T-cell (primary cell): ENCODE measurements around the gene TMEM145. TPM values are rescaled to one million over a fixed set of nuclear protein-coding genes. Genes with fewer than 3 reads are reported as not detected.
A peak's percentile ranks its signal among the peaks of the same experiment; 100 is the strongest.

Experiments used
- ATAC-seq, 4 experiments: fragments of 200-7000 bp in 3 of 4; fragments of 150-1000 bp in 1 of 4; cut with Tn5 transposase; replicated peaks in 1 of 4; 1 replicate in 3 of 4; 2 replicates in 1 of 4; pipeline ENCODE4 v1.10.0; 2021; ENCODE audit warnings: moderate library complexity in 3 of 4, mild to moderate bottlenecking in 2 of 4, moderate number of reproducible peaks in 1 of 4
- CTCF ChIA-PET, 2 donors: fragments of 300-600 bp; sonication (Branson Sonifier 250); formaldehyde crosslinking; loops; one replicate each; lab custom pipeline; 2022; ENCODE audit warnings: antibody characterized with exemption in 2 of 2; lab: Charles Lee
- POLR2A ChIA-PET, 2 donors: fragments of 300-600 bp; sonication (Branson Sonifier 250); formaldehyde crosslinking; loops; one replicate each; lab custom pipeline; 2022; ENCODE audit warnings: antibody characterized with exemption in 2 of 2; lab: Charles Lee
- DNase-seq, 35 experiments: peaks; one replicate each; pipeline versions ENCODE4 v3.0.0 to v3.0.0-alpha.2; 2013 to 2023
- H3K27ac ChIP-seq: one replicate; pipeline ENCODE4 v1.5.1; 2013; ENCODE audit warnings: low read length
- H3K27me3 ChIP-seq, 2 experiments: replicated peaks in 1 of 2; 1 replicate in 1 of 2; 2 replicates in 1 of 2; pipeline versions ENCODE4 v1.6.1 to v1.7.0; 2013; ENCODE audit warnings: low read length in 1 of 2, mixed read lengths in 1 of 2; ENCODE audit not compliant: control insufficient read depth in 2 of 2, insufficient read depth in 2 of 2; ENCODE audit errors: extremely low read depth in 1 of 2
- H3K36me3 ChIP-seq, 2 donors: 1 replicate in 1 of 2; 2 replicates in 1 of 2; pipeline versions ENCODE4 v1.6.1 to v1.7.0; 2013; ENCODE audit warnings: low read length in 1 of 2; ENCODE audit not compliant: control insufficient read depth in 2 of 2, insufficient read depth in 1 of 2; ENCODE audit errors: extremely low read depth in 1 of 2
- H3K4me1 ChIP-seq, 2 experiments: 1 replicate in 1 of 2; 2 replicates in 1 of 2; pipeline versions ENCODE4 v1.6.1 to v1.7.0; 2013; ENCODE audit warnings: low read length in 2 of 2, mixed read lengths in 1 of 2; ENCODE audit not compliant: insufficient read depth in 2 of 2, control insufficient read depth in 1 of 2; ENCODE audit errors: extremely low read depth in 1 of 2
- H3K4me3 ChIP-seq, 2 donors: 1 replicate in 1 of 2; 2 replicates in 1 of 2; pipeline versions ENCODE4 v1.5.1 to v1.7.0; 2013; ENCODE audit warnings: mild to moderate bottlenecking in 2 of 2, low read length in 1 of 2, moderate library complexity in 1 of 2; ENCODE audit not compliant: control insufficient read depth in 1 of 2; ENCODE audit errors: extremely low read depth in 1 of 2
- H3K9me3 ChIP-seq: 2 replicates; pipeline ENCODE4 v1.7.0; 2013
- H3K27ac Mint-ChIP-seq, 2 donors: one replicate each; pipeline ENCODE4 v1.8.0; 2020 to 2021; ENCODE audit warnings: mild to moderate bottlenecking in 2 of 2, mixed read lengths in 2 of 2
- H3K27me3 Mint-ChIP-seq, 2 donors: one replicate each; pipeline ENCODE4 v1.8.0; 2021 to 2022; ENCODE audit warnings: mixed read lengths in 2 of 2
- H3K36me3 Mint-ChIP-seq: one replicate; pipeline ENCODE4 v1.8.0; 2021; ENCODE audit warnings: mixed read lengths
- H3K4me1 Mint-ChIP-seq, 3 donors: one replicate each; pipeline ENCODE4 v1.8.0; 2020 to 2022; ENCODE audit warnings: mixed read lengths in 3 of 3, mild to moderate bottlenecking in 1 of 3
- H3K4me3 Mint-ChIP-seq, 3 donors: one replicate each; pipeline ENCODE4 v1.8.0; 2020 to 2022; ENCODE audit warnings: mild to moderate bottlenecking in 3 of 3, mixed read lengths in 3 of 3, moderate library complexity in 3 of 3
- H3K9me3 Mint-ChIP-seq, 3 donors: one replicate each; pipeline ENCODE4 v1.8.0; 2020 to 2022; ENCODE audit warnings: mixed read lengths in 3 of 3
- WGBS: methylation state at CpG from one replicate; pipeline ENCODE4 v1.1.5; 2013; ENCODE audit warnings: missing lambda C conversion rate; ENCODE audit not compliant: insufficient coverage; 5-methylcytosine and 5-hydroxymethylcytosine counted together
- total RNA-seq, 35 experiments: library from RNA in 6 of 35; stranded (reverse) in 6 of 35; fragments of 120-200 nt in 1 of 35; gene quantifications; one replicate each; pipeline versions ENCODE4 v1.2.1 to v1.2.4 and lab custom pipeline; 2013 to 2026

TMEM145 gene
- total RNA-seq, 5 donors from 2014 or later (not counting 1 experiment from before 2014, with no cell fraction given), result not detected

DNA sequence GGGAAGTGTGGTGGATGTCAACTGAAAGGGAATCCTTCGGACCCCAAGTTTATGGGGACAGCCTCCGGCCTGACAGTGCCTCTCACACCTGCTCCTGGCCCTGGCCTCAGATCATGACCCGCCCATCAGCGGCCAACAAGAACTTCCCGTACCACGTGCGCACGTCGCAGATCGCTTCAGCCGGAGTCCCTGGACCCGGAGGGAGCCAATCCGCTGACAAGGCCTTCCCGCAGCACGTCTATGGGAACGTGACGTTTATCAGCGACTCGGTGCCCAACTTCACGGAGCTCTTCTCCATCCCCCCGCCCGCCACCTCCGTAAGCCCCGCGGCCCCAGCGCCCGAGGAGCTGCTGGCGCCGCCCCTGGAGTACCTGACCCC is 10.4 kb downstream of the TMEM145 start:
- ChIA-PET CTCF (interaction anchor here in 1 of 2 donors (0.6 to 1.0 kb wide), 2 partner anchors 15 to 215 kb away, joined by 3 to 4 read pairs; no protein-coding TSS in a partner anchor), POLR2A (no interaction called here)
- Mint-ChIP-seq H3K4me3 (peak overlapping the region; percentile 10 to 45 (median 34)), H3K27me3 (peaks cover 15% of the 10 kb centered on the region in 2 donors), H3K36me3 (no peaks in the 10 kb centered on the region), H3K27ac (no peak overlapping the region), H3K9me3 (no peaks in the 10 kb centered on the region), H3K4me1 (peaks cover 17 to 32% (median 25%) of the 10 kb centered on the region in 3 donors)
- no peaks in the 10 kb centered on the region for H3K36me3 ChIP-seq
- no peak overlapping the region for H3K27ac ChIP-seq
- H3K4me3 ChIP-seq, result no peak overlapping the region
- ATAC-seq, result no peak
- 48% methylated on average over 29 of the region's 29 CpGs for WGBS
- no peak for DNase-seq
- H3K9me3 ChIP-seq, result no peaks in the 10 kb centered on the region
- H3K4me1 ChIP-seq, result peaks cover 8 to 27% of the 10 kb centered on the region in 2 experiments
- H3K27me3 ChIP-seq, result peaks cover 3 to 24% of the 10 kb centered on the region in 2 experiments

DNA sequence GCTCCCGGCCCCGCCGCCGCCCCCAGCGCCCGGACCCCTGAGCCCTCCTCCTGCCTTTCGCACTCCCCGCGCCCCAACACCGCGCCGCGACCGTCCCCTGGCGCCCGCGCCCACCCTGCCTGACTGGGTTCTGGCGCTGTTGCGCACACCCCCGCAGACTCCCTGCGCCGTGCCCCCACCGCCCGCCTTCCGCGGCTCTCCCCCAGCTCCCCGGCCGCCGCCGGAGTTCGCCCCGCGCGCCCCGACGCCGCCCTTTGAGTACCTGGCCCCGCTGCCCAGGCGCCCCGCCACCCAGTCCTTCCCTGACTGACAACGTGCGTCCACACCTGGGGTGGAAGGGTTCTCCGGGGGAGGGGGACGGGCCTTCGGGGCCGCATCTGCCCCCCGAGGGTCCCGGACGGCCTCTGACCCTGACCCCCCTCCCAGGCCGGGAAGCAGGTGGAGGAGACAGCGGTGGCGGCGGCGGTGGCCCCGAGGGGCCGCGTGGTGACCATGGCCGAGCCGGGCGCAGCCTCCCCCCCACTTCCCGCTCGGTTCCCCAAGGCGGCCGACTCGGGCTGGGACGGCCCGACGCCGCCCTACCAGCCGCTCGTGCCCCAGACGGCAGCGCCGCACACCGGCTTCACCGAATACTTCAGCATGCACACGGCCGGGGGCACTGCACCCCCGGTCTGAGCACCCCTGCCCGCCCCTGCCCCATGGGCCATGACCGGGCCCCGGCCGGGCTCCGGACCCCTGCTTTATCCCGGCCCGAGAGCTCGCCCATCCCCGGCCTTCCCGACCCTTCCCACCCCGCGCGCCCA is 10.9 kb downstream of the TMEM145 start:
- Histone ChIP-seq H3K4me3 (peak overlapping the region; percentile 51 to 92), H3K27me3 (peaks cover 3 to 24% of the 10 kb centered on the region in 2 experiments), H3K36me3 (no peaks in the 10 kb centered on the region), H3K9me3 (no peaks in the 10 kb centered on the region), H3K4me1 (peaks cover 8 to 27% of the 10 kb centered on the region in 2 experiments), H3K27ac (no peak overlapping the region)
- WGBS, result 5% methylated on average over 75 of the region's 92 CpGs
- no peak for ATAC-seq
- Mint-ChIP-seq H3K27ac (no peak overlapping the region), H3K4me1 (peaks cover 17 to 32% (median 25%) of the 10 kb centered on the region in 3 donors), H3K4me3 (peak overlapping the region in 1 of 3 donors; percentile 97), H3K36me3 (no peaks in the 10 kb centered on the region), H3K9me3 (no peaks in the 10 kb centered on the region), H3K27me3 (peaks cover 15% of the 10 kb centered on the region in 2 donors)
- CTCF ChIA-PET, result no interaction called here
- peak in 7 of 35 experiments; percentile 10 to 43 (median 20) for DNase-seq
- POLR2A ChIA-PET, result no interaction called here

DNA sequence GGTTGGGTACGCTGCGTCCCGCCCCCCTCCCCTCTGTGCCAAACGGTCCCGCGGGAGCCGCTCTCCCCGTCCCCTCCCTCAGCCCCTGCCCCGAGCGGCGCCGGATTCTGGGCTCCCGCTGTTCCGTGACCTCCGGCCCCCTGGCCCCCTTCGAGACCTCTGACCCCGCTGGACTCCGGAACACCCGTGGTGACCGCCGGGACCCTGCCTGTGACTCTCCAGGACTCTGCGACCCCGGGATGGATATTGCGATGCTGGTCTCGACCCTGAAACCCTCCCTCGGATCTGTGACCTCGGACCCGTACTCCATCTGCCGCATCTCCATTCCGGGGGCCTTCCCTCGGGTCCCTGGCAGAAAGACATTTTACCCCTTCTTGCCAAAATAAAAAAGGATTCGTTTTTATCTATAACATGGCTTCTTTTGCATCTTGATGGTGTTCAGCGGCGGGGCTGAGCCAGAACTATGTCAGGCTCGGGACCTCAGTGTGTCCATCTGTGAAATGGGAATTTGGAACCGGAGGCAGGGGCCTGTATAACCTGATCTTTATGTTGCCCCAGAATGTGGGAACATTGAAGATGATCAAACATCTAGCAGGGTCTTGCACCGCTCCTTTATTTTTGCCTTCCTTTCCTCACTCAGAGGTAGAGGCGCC is 11.7 kb downstream of the TMEM145 start:
- peak overlapping the region; percentile 64 to 92 for H3K4me3 ChIP-seq
- ChIA-PET POLR2A (no interaction called here), CTCF (no interaction called here)
- H3K4me1 Mint-ChIP-seq, result peaks cover 17 to 32% (median 25%) of the 10 kb centered on the region in 3 donors
- no peaks in the 10 kb centered on the region for H3K36me3 Mint-ChIP-seq
- WGBS, result 9% methylated on average over 27 of the region's 38 CpGs
- H3K9me3 ChIP-seq, result no peaks in the 10 kb centered on the region
- H3K4me1 ChIP-seq, result peaks cover 8 to 27% of the 10 kb centered on the region in 2 experiments
- peaks cover 15% of the 10 kb centered on the region in 2 donors for H3K27me3 Mint-ChIP-seq
- DNase-seq, result peak in 1 of 35 experiments; percentile 19
- no peak for ATAC-seq
- peak overlapping the region; percentile 88 to 97 (median 89) for H3K4me3 Mint-ChIP-seq
- no peak overlapping the region for H3K27ac ChIP-seq
- H3K27ac Mint-ChIP-seq, result peak overlapping the region; percentile 80 to 84
- no peaks in the 10 kb centered on the region for H3K36me3 ChIP-seq
- no peaks in the 10 kb centered on the region for H3K9me3 Mint-ChIP-seq
- peaks cover 3 to 24% of the 10 kb centered on the region in 2 experiments for H3K27me3 ChIP-seq

DNA sequence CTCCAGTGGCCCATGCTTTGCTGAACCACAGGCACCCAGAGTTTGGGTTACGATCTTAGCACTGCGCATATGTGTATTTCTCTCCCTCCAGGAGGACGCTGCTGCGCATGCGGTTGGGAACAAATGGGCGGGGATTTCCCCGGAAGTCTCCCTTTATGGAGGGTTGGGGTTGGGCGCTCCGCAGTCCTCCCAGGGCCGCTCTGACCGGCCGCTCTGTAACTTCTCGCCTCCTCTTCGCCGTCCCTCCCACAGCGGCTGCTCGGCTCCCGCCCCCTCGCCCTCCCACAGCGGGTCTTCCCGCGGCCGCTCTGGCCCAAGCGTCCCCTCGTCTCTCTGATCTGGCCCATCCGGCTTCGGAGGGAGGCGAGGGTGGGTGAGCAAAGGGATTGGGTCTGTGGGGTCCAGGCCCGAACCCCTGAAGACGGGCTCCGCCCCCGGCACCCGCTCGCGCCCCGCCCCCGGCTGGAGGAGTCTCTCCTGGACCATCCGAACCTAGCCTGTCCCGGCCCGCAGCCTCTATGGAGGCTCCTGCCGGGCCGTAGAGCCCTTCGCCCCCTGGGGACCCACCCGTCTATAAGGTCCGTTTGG is 12.3 kb downstream of the TMEM145 start, which contains the start of gene MEGF8:
TSS of gene MEGF8 (plus strand) at position 328 of the 588 bp plus-strand sequence. CDS start 609 bp downstream, outside the sequence.
- H3K4me1 ChIP-seq, result peaks cover 8 to 27% of the 10 kb centered on the region in 2 experiments
- H3K9me3 ChIP-seq, result no peaks in the 10 kb centered on the region
- Mint-ChIP-seq H3K9me3 (no peaks in the 10 kb centered on the region), H3K4me1 (peaks cover 17 to 32% (median 25%) of the 10 kb centered on the region in 3 donors), H3K4me3 (peak within 1 kb of the TSS; percentile 88 to 97 (median 89)), H3K27me3 (peaks cover 15% of the 10 kb centered on the region in 2 donors), H3K36me3 (no peaks in the 10 kb centered on the region), H3K27ac (peak within 1 kb of the TSS; percentile 80 to 84)
- peak within 1 kb of the TSS; percentile 92 for H3K4me3 ChIP-seq
- H3K27ac ChIP-seq, result peak within 1 kb of the TSS; percentile 52
- DNase-seq (peak; percentile 95 to 99 (median 98)), ATAC-seq (peak; percentile 91 to 95 (median 94))
- ChIA-PET CTCF (no interaction called here), POLR2A (no interaction called here)
- no peaks in the 10 kb centered on the region for H3K36me3 ChIP-seq
- 0% methylated on average over 28 of the region's 45 CpGs for WGBS
- H3K27me3 ChIP-seq, result peaks cover under 1 to 24% of the 10 kb centered on the region in 2 experiments

DNA sequence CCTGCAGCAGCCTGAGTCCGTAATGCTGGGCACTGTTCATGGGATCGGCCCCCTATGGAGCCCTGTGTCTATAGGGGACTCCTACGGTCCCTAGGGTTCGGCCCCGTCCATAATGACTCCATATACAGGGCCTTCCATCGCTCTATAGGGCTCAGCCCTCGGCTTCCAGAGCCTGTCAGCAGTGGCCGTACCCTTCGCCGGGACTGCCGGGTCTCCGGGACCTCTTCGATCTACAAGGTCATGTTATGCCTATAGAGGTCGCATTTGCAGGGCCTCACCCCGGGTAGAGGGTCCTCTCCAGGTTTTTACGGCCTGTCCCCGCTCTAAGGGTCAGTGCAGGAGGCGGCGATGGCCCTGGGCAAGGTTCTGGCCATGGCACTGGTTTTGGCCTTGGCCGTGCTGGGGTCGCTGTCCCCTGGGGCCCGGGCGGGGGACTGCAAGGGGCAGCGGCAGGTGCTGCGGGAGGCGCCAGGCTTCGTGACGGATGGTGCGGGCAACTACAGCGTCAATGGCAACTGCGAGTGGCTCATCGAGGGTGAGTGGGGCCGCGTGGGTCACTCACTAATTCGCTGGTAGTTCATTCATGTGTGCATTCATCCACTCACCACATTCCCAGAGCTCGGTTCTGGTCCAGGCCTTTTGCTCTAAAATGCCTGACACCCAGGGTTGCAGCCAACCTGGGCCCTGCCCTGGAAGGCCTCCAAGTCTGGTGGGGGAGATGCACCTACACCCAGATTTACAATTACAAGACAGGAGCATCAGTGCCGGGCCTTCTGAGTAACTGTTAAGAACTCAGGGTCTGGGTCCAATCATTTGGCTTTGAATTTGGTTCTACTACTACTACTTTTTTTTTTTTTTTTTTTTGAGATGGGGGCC is 13.0 kb downstream of the TMEM145 start:
- ChIA-PET CTCF (no interaction called here), POLR2A (interaction anchor here in 1 of 2 donors (0.7 kb wide), 1 partner anchor 618 kb away, joined by 3 read pairs; the partner anchor contains the start of gene CEACAM5)
- Mint-ChIP-seq H3K4me3 (peak overlapping the region; percentile 88 to 97 (median 89)), H3K27me3 (peaks cover 15% of the 10 kb centered on the region in 2 donors), H3K36me3 (no peaks in the 10 kb centered on the region), H3K27ac (peak overlapping the region; percentile 55 to 80), H3K9me3 (no peaks in the 10 kb centered on the region), H3K4me1 (peaks cover 17 to 32% (median 25%) of the 10 kb centered on the region in 3 donors)
- Histone ChIP-seq H3K36me3 (peaks cover 0 to 4% of the 10 kb centered on the region in 2 donors), H3K4me1 (peaks cover 8 to 27% of the 10 kb centered on the region in 2 experiments), H3K4me3 (peak overlapping the region; percentile 92), H3K27ac (peak overlapping the region; percentile 52), H3K9me3 (no peaks in the 10 kb centered on the region), H3K27me3 (peaks cover 0 to 24% of the 10 kb centered on the region in 2 experiments)
- ATAC-seq (peak; percentile 7 to 23 (median 12)), DNase-seq (peak in 10 of 35 experiments; percentile 4 to 43 (median 20))
- 19% methylated on average over 32 of the region's 37 CpGs for WGBS
